Fibroblast of skin of back (primary cell): ENCODE data around the gene PLB1.
"Not testable (repeated sequence)": the region's sequence is repeated elsewhere in the genome, so short reads cannot be mapped to it uniquely, and the experiment has no call there.

Source experiments
- DNase-seq: peaks from one replicate; pipeline ENCODE4 v3.0.0-alpha.2; 2013

PLB1 gene

DNA sequence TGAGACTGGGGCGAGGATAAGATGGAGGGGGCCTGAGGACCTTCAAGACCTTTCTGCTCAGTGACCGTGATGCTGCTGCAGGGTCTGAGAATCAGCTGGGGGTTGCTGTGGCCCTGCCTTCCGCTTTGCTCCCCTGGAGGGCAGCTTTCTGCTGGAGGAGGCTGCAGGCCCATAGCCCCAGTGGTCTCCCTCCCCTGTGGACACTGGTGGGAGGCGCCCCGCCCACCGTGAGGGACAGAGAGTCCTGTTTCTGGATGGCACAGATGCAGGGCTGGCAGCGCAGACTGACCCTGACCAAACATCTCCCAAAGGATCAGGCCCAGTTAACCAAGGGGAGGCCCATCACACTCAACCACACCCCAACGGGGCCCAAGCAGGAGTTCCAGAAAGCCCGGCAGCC, 42.8 kb downstream of the PLB1 start:
- no peak for DNase-seq

GRCh38 chr2:28539118-28539541, 43.3 kb downstream of the PLB1 start:
- DNase-seq: no peak

GRCh38 chr2:28543316-28544035, 47.6 kb downstream of the PLB1 start:
- DNase-seq: peak; percentile 88

GRCh38 chr2:28544036-28544346, 48.1 kb downstream of the PLB1 start:
- no peak for DNase-seq

GRCh38 chr2:28544405-28544921, 48.6 kb downstream of the PLB1 start:
- DNase-seq: no peak

DNA sequence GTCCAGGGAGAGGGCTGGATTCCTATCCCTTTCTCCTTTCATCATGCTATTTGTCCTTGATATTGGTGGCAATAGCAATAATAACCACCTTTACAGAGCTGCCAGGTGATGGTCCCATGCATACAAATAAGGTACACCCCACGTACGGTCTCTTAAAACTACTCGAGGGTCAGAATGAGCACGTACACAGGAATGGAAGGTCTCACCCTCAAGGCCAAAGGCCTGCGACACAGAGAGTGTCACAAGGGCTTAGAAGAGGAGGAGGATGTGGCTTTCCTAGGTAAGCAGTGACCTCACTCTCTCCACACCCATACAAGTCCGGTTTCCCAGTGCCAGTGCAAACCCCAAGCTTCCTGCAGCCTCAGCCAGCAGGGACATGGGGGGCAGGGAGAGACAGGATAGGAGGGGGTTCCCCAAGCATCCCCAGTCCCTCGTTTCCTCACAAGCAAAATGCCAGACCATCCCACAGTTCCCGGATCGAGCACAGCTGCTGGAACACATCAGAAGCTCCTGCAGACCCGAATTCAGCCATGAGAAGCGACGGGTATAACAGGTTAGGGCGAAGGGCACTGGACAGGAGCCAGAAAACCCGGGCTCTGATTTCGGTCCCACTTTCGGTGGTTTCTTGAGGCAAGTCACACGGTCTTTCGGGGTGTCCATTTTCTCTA, 49.2 kb downstream of the PLB1 start:
- no peak for DNase-seq

- DNase-seq: no peak
These were observed 49.8 kb downstream of the PLB1 start for GRCh38 chr2:28545590-28546200.

GRCh38 chr2:28546242-28546641, 50.4 kb downstream of the PLB1 start:
- DNase-seq: no peak

- DNase-seq: no peak
These were observed 51.5 kb downstream of the PLB1 start for GRCh38 chr2:28547223-28547860.

DNA sequence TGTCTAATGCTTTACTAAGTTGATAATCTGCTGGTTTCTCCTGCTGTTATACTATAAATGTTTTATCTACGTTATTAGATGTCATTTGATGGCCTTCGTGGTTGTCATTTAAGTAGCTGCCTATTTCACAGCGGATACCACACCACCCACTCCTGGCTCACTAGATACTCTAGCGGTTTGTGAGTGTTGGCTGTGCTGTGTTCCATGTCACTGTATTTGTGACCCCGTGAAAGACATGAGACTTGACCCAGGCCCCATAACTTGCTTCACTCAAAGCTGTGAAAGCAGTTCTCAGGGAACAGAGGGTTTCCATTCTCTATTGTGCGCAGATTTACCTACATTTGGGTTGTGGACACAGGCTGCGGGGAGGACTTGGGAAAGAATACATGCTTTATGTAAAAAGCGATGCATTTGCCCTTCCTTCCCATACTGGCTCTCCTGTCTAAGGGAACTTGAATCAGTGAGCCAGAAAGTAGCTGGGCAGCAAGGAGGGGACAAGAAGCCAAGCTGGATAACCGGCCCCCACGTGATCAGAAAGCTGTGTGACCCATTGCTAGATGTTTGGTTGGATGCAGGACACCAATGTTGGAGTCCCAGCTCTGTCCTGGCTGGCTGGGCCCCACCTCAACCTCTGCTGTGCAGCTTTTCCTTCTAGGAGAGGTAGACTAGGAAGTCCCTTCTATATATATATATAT, 52.2 kb downstream of the PLB1 start:
- DNase-seq: no peak

GRCh38 chr2:28550345-28550744, 54.5 kb downstream of the PLB1 start:
- DNase-seq: not testable (repeated sequence)

DNA sequence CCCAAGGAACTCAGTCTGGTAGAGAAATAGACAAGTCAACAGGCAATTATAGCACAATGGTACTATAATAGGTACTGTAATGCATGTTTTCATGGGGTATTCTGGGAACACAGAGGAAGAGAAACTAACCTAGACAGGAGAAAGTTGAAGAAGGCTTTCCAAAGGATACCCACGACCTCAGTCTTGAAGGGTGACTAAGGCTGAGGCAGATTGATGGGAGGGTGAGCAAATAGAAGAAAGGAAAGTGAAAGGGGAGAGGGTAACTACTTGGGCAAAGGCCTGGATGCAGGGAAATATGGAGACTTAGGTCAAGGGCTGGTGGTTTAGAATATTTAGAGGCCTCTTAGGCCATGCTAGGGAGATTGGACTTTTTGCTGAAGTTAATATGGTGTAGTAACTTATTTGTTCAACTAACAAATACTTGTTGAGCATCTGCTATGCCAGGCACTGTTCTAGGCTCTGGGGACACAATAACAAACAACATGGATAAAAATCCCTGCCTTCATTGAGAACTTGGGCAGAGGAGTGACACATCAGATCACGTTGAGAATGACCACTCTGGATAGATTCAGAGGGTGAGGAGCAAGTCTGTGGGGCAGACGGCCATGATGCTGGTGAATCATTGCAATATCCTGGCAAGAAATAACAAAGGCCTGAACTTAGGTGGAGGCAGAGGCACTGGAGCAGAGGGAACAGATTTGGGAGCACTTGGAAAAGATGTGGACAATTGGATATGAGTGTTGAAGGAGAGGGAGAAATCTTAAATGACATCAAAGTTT, 56.4 kb downstream of the PLB1 start:
- DNase-seq: peak; percentile 29

DNA sequence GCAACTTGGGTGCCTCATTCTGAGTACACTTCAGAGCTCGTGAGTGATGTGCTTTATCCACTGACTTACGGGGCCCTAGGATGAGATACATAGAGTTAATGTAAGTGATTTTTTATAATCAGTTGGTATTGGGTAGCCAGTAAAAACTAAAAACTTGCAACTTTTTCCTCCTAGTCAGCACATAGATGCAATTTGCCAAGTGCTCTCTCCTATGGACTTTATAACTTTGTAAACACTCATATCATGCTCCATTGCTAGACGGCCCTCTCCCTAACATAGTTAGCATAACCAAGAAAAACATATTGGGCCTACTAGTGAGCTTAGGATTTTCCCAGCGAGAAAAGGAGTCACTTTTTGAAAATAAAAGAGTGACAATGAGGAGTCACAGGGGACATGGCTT, 60.4 kb downstream of the PLB1 start:
- DNase-seq: no peak

- no peak for DNase-seq
These were observed 61.7 kb downstream of the PLB1 start for GRCh38 chr2:28557389-28558131.

DNA sequence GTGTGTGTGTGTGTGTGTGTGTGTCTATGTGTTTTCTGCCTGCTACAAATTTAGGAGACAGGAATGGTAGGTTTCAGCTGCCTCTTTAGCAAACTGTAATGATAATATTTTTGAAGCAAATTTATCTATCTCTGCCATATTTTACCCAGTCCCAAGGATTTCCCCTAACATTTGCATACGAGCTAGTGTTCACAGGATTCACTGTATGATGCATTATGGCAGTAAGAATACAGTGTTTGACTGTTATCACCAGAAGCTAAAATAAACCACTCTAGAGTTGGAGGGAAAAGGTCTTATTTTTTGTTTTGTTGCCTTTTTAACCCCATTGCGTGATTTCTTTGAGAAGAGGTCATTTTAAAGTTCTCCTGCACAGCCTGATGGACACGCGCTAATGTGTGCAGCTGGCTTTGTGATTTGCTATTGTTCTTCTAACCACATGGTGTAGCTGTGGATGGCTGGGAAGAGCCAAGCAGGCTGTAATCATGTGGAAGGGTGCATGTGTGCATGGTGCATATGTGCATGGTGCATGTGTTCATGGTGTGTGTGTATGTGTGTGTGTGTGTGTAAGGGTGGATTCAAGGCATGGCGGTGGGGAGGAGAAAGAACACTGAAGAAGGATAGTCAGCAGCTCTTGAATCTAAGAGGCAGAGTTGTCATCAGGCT, 62.4 kb downstream of the PLB1 start:
- no peak for DNase-seq

DNA sequence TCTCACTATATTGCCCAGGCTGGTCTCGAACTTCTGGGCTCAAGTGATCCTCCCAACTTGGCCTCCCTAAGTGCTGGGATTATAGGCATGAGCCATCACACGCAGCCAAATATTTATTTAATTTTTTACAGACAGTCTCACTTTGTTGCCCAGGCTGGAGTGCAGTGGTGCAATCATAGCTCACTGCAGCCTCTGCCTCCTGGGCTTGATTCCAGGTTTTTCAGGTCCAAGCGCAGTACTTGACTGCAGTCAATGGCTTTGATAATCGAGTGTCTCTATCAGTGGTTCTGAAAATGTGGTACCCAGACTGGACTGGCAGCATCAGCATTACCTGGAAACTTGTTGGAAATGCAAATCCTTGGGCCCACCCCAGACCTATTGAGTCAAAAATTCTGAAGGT, 63.1 kb downstream of the PLB1 start:
- DNase-seq: no peak

DNA sequence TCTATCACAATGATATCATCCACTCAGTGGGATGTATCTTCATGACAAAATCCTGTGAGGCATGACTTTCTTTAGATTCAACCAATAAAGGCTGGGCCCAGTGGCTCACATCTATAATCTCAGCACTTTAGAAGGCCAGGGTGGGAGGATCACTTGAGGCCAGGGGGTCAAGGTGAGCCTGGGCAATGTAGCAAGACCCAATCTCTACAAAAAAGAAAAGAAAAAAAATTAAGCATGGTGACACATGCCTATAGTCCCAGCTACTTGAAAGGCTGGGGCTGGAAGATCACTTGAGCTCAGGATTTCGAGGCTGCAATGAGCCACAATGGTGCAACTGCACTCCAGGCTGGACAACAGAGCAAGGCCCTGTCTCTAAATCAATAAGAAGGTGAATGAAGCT, 68.0 kb downstream of the PLB1 start:
- DNase-seq: no peak

GRCh38 chr2:28564346-28564745, 68.5 kb downstream of the PLB1 start:
- no peak for DNase-seq

GRCh38 chr2:28565033-28565432, 69.2 kb downstream of the PLB1 start:
- no peak for DNase-seq

- DNase-seq: no peak
These were observed 69.9 kb downstream of the PLB1 start for GRCh38 chr2:28565720-28566295.
